Left lung (tissue), 10 donors: ENCODE measurements around the gene GPD1. TPM values are rescaled to one million over a fixed set of nuclear protein-coding genes. Genes with fewer than 3 reads are reported as not detected.

Experiments
- ATAC-seq: fragments of 200-7000 bp; cut with Tn5 transposase; one replicate; pipeline ENCODE4 v1.9.1; 2020; ENCODE audit warnings: moderate library complexity
- DNase-seq, 4 donors: peaks; one replicate each; pipeline ENCODE4 v3.0.0-alpha.2; 2013 to 2020
- H3K27ac ChIP-seq, 2 donors: fragments of 200-600 bp; sonication (generic) in 1 of 2; one replicate each; pipeline versions ENCODE4 v1.5.0 to v1.8.0; 2020 to 2021
- H3K27me3 ChIP-seq, 2 donors: fragments of 200-600 bp; sonication (generic) in 1 of 2; one replicate each; pipeline versions ENCODE4 v1.5.0 to v1.8.0; 2020 to 2021
- H3K36me3 ChIP-seq, 2 donors: fragments of 200-600 bp; sonication (generic) in 1 of 2; one replicate each; pipeline versions ENCODE4 v1.5.0 to v1.8.0; 2020 to 2021
- H3K4me1 ChIP-seq, 2 donors: fragments of 200-600 bp; one replicate each; pipeline ENCODE4 v1.8.0; 2021
- H3K4me3 ChIP-seq, 2 donors: fragments of 200-600 bp; sonication (generic) in 1 of 2; one replicate each; pipeline versions ENCODE4 v1.5.0 to v1.8.0; 2020 to 2021; ENCODE audit warnings: mild to moderate bottlenecking in 1 of 2
- H3K9me3 ChIP-seq, 2 donors: fragments of 200-600 bp; sonication (generic) in 1 of 2; one replicate each; pipeline versions ENCODE4 v1.5.0 to v1.8.0; 2020 to 2021
- CTCF ChIP-seq, 2 donors: fragments of 200-600 bp; sonication (generic) in 1 of 2; IDR thresholded peaks; one replicate each; pipeline versions ENCODE4 v1.5.0 to v1.8.0; 2021; ENCODE audit warnings: antibody characterized with exemption in 2 of 2
- intact Hi-C, 2 donors: fragments of 100-400 bp; cut with DNase I; formaldehyde crosslinking; loops; one replicate each; pipeline versions ENCODE4 v1.11.2 to v1.14.2; 2022
- polyA plus RNA-seq, 6 donors: library from polyadenylated mRNA; unstranded; fragments of 120-200 nt; gene quantifications; one replicate each; pipeline ENCODE4 v1.2.1, GENCODE V29; 2013; ENCODE audit not compliant: insufficient read length in 6 of 6
- total RNA-seq, 2 donors: library from RNA; stranded (reverse); fragmentation: NEBNext Ultra II Directional; extraction: Animal tissue kit (Norgen Biotek cat#: 25700); gene quantifications; one replicate each; pipeline ENCODE4 v1.2.1, GENCODE V29; 2021
- donor health status: DM: no; HTN: yes; CAD: no.
- donor health status: DM: no; HTN: no; CAD: no.

The GPD1 gene
- total and polyA plus RNA-seq, 8 donors = 0.54 to 8.5 (median 0.74) TPM

- no peak overlapping the region for H3K27ac ChIP-seq
- no peak for TF ChIP-seq CTCF (IDR thresholded peaks at IDR 0.05)
- H3K9me3 ChIP-seq = no peaks in the 10 kb centered on the region
- intact Hi-C loops = no loop called here
- DNase-seq = no peak
- ATAC-seq = no peak
- peaks cover 3 to 8% of the 10 kb centered on the region in 2 donors for H3K4me1 ChIP-seq
- no peak overlapping the region for H3K4me3 ChIP-seq
- no peaks in the 10 kb centered on the region for H3K27me3 ChIP-seq
- H3K36me3 ChIP-seq = no peaks in the 10 kb centered on the region
These were observed 34.7 kb upstream of the GPD1 start for GRCh38 chr12:50069069-50069468.

GRCh38 chr12:50069539-50069938, 34.3 kb upstream of the GPD1 start:
- no peaks in the 10 kb centered on the region for H3K9me3 ChIP-seq
- no peaks in the 10 kb centered on the region for H3K27me3 ChIP-seq
- peaks cover 3 to 8% of the 10 kb centered on the region in 2 donors for H3K4me1 ChIP-seq
- TF ChIP-seq CTCF (IDR thresholded peaks at IDR 0.05) = no peak
- DNase-seq (no peak), ATAC-seq (no peak)
- H3K4me3 ChIP-seq = no peak overlapping the region
- H3K27ac ChIP-seq = no peak overlapping the region
- intact Hi-C loops = no loop called here
- H3K36me3 ChIP-seq = no peaks in the 10 kb centered on the region

- peak; percentile 89 to 97 for TF ChIP-seq CTCF (IDR thresholded peaks at IDR 0.05)
- H3K4me3 ChIP-seq = no peak overlapping the region
- no peaks in the 10 kb centered on the region for H3K27me3 ChIP-seq
- H3K9me3 ChIP-seq = no peaks in the 10 kb centered on the region
- no peak overlapping the region for H3K27ac ChIP-seq
- peak; percentile 82 to 91 (median 85) for DNase-seq
- intact Hi-C loops = no loop called here
- H3K4me1 ChIP-seq = peaks cover 3 to 14% of the 10 kb centered on the region in 2 donors
- peak; percentile 87 for ATAC-seq
- H3K36me3 ChIP-seq = no peaks in the 10 kb centered on the region
These were observed 33.3 kb upstream of the GPD1 start for GRCh38 chr12:50070314-50071060.

GRCh38 chr12:50072198-50072907, 31.5 kb upstream of the GPD1 start:
- H3K36me3 ChIP-seq = no peaks in the 10 kb centered on the region
- no peak for ATAC-seq
- peaks cover 3 to 14% of the 10 kb centered on the region in 2 donors for H3K4me1 ChIP-seq
- H3K9me3 ChIP-seq = no peaks in the 10 kb centered on the region
- H3K27me3 ChIP-seq = no peaks in the 10 kb centered on the region
- intact Hi-C loops = no loop called here
- no peak for TF ChIP-seq CTCF (IDR thresholded peaks at IDR 0.05)
- DNase-seq = no peak
- H3K4me3 ChIP-seq = no peak overlapping the region
- H3K27ac ChIP-seq = no peak overlapping the region

GRCh38 chr12:50073206-50073605, 30.6 kb upstream of the GPD1 start:
- intact Hi-C loops = no loop called here
- no peaks in the 10 kb centered on the region for H3K27me3 ChIP-seq
- TF ChIP-seq CTCF (IDR thresholded peaks at IDR 0.05) = no peak

More at GRCh38 chr12:50073206-50073605, 30.6 kb upstream of the GPD1 start:
- no peak overlapping the region for H3K4me3 ChIP-seq
- H3K27ac ChIP-seq = no peak overlapping the region
- H3K4me1 ChIP-seq = peaks cover 3 to 14% of the 10 kb centered on the region in 2 donors
- no peaks in the 10 kb centered on the region for H3K9me3 ChIP-seq
- H3K36me3 ChIP-seq = no peaks in the 10 kb centered on the region
- no peak for ATAC-seq
- peak in 1 of 4 donors; percentile 65 for DNase-seq
